Right lobe of liver (tissue), 6 donors: ENCODE data around the gene RNASEH2A. TPM values are rescaled to one million over a fixed set of nuclear protein-coding genes. Genes with fewer than 3 reads are reported as not detected.

Source experiments
- ATAC-seq, 4 donors: fragments of 200-7000 bp; cut with Tn5 transposase; one replicate each; pipeline ENCODE4 v1.9.1; 2020; ENCODE audit warnings: mild to moderate bottlenecking in 4 of 4, moderate library complexity in 4 of 4
- DNase-seq, 3 donors: peaks; one replicate each; pipeline ENCODE4 v3.0.0-alpha.2; 2020
- H3K27ac ChIP-seq, 3 donors: fragments of 200-600 bp; one replicate each; pipeline ENCODE4 v1.8.0; 2022
- H3K27me3 ChIP-seq, 2 donors: fragments of 200-600 bp; one replicate each; pipeline ENCODE4 v1.8.0; 2022
- H3K36me3 ChIP-seq, 4 donors: fragments of 200-600 bp; sonication (generic) in 1 of 4; one replicate each; pipeline versions ENCODE4 v1.5.1 to v1.8.0; 2017 to 2022; ENCODE audit warnings: control low read depth in 1 of 4
- H3K4me1 ChIP-seq, 4 donors: fragments of 200-600 bp; sonication (generic) in 1 of 4; one replicate each; pipeline versions ENCODE4 v1.5.1 to v1.8.0; 2017 to 2022; ENCODE audit warnings: control low read depth in 1 of 4
- H3K4me3 ChIP-seq, 3 donors: fragments of 200-600 bp; one replicate each; pipeline ENCODE4 v1.8.0; 2022
- H3K9me3 ChIP-seq, 4 donors: fragments of 200-600 bp; sonication (generic) in 1 of 4; one replicate each; pipeline versions ENCODE4 v1.5.1 to v1.8.0; 2017 to 2022; ENCODE audit warnings: control low read depth in 1 of 4
- CTCF ChIP-seq, 4 donors: fragments of 200-600 bp in 3 of 4; fragments of 450-650 bp in 1 of 4; IDR thresholded peaks; one replicate each; pipeline versions ENCODE4 v1.5.1 to v1.8.0; 2016 to 2022; ENCODE audit warnings: antibody characterized with exemption in 4 of 4, mild to moderate bottlenecking in 2 of 4
- POLR2A ChIP-seq: fragments of 450-650 bp; IDR thresholded peaks from one replicate; pipeline ENCODE4 v1.6.1; 2017; ENCODE audit warnings: antibody characterized with exemption, mild to moderate bottlenecking
- WGBS: methylation state at CpG from one replicate; pipeline ENCODE4 v1.1.6; 2018; ENCODE audit warnings: low coverage, low lambda C conversion rate; ENCODE audit not compliant: insufficient coverage; ENCODE audit errors: missing lambda C conversion rate; 5-methylcytosine and 5-hydroxymethylcytosine counted together
- intact Hi-C, 2 donors: fragments of 100-400 bp; cut with DNase I; formaldehyde crosslinking; loops; one replicate each; pipeline versions ENCODE4 v1.11.2 to v1.14.1; 2022
- total RNA-seq, 6 experiments: library from RNA; depleted of rRNA in 2 of 6; stranded (reverse); fragments of >200 nt in 2 of 6; fragmentation: NEBNext Ultra II Directional in 3 of 6; extraction: Animal tissue kit (Norgen Biotek cat#: 25700) in 3 of 6; gene quantifications; one replicate each; pipeline versions ENCODE4 v1.1.0 to v1.2.4, GENCODE V29; 2016 to 2023
- donor health status: DM: no; HTN: yes; CAD: no.
- donor health status: DM: no; HTN: no; CAD: no.
- donor health status: DM: no; HTN: no; CAD: no.
- donor health status: DM: no; HTN: yes; CAD: no.
- donor health status: DM: no; HTN: yes; CAD: no.

The RNASEH2A gene
- total RNA-seq, 6 experiments from 2014 or later: 2.1 to 7.1 (median 3.7) TPM

GRCh38 chr19:12833738-12834565, 27.6 kb downstream of the RNASEH2A start:
- no peaks in the 10 kb centered on the region for H3K9me3 ChIP-seq
- TF ChIP-seq CTCF (IDR thresholded peaks at IDR 0.05) (no peak), POLR2A (no peak)
- peaks cover 0 to 27% of the 10 kb centered on the region in 2 donors for H3K27me3 ChIP-seq
- peak overlapping the region in 2 of 3 donors; percentile 7 to 12 for H3K4me3 ChIP-seq
- 2% methylated on average over 44 of the region's 87 CpGs for WGBS
- peak in 3 of 4 donors; percentile 6 to 21 (median 15) for ATAC-seq
- DNase-seq: no peak
- intact Hi-C loops: no loop called here
- no peaks in the 10 kb centered on the region for H3K36me3 ChIP-seq
- H3K27ac ChIP-seq: no peak overlapping the region
- peaks cover 0 to 3% (median 0%) of the 10 kb centered on the region in 4 donors for H3K4me1 ChIP-seq

- no peak for ATAC-seq
- peaks cover 0 to 3% (median 0%) of the 10 kb centered on the region in 4 donors for H3K4me1 ChIP-seq
- H3K36me3 ChIP-seq: no peaks in the 10 kb centered on the region
- 3% methylated on average over 9 of the region's 20 CpGs for WGBS
- intact Hi-C loops: no loop called here
- DNase-seq: no peak
- TF ChIP-seq POLR2A (no peak), CTCF (IDR thresholded peaks at IDR 0.05) (no peak)
- no peaks in the 10 kb centered on the region for H3K9me3 ChIP-seq
- peaks cover 0 to 27% of the 10 kb centered on the region in 2 donors for H3K27me3 ChIP-seq
- H3K4me3 ChIP-seq: peak within 1 kb of the TSS in 2 of 3 donors; percentile 7 to 12
- H3K27ac ChIP-seq: no peak within 1 kb of the TSS
These were observed 28.2 kb downstream of the RNASEH2A start, which contains the start of gene RTBDN for GRCh38 chr19:12834566-12834943. Gene RTBDN (minus strand): TSS chr19:12834579. CDS start chr19:12829979, 4,600 bp downstream.

- peak in 1 of 4 donors; percentile 34 for ATAC-seq
- intact Hi-C loops: no loop called here
- H3K27me3 ChIP-seq: peaks cover 0 to 27% of the 10 kb centered on the region in 2 donors
These were observed 28.8 kb downstream of the RNASEH2A start for GRCh38 chr19:12834976-12835757.

GRCh38 chr19:12836529-12836863, 30.1 kb downstream of the RNASEH2A start:
- no peak overlapping the region for H3K4me3 ChIP-seq
- TF ChIP-seq POLR2A (no peak), CTCF (IDR thresholded peaks at IDR 0.05) (no peak)
- no peaks in the 10 kb centered on the region for H3K9me3 ChIP-seq
- H3K27me3 ChIP-seq: peaks cover 0 to 33% of the 10 kb centered on the region in 2 donors
- WGBS: 10% methylated on average over 2 of the region's 6 CpGs
- H3K27ac ChIP-seq: no peak overlapping the region
- no peak for DNase-seq
- intact Hi-C loops: no loop called here
- H3K4me1 ChIP-seq: peaks cover 0 to 3% (median 0%) of the 10 kb centered on the region in 4 donors
- H3K36me3 ChIP-seq: no peaks in the 10 kb centered on the region
- ATAC-seq: no peak

More at GRCh38 chr19:12834976-12835757, 28.8 kb downstream of the RNASEH2A start:
- DNase-seq: no peak
- Histone ChIP-seq H3K9me3 (no peaks in the 10 kb centered on the region), H3K36me3 (no peaks in the 10 kb centered on the region), H3K4me1 (peaks cover 0 to 3% (median 0%) of the 10 kb centered on the region in 4 donors), H3K27ac (no peak overlapping the region), H3K4me3 (no peak overlapping the region)
- WGBS: 5% methylated on average over 8 of the region's 39 CpGs
- TF ChIP-seq CTCF (IDR thresholded peaks at IDR 0.05) (no peak), POLR2A (no peak)
